Testis (tissue), 2 donors: ENCODE results near the gene ZNF106.

Experiments used
- CTCF ChIP-seq, 3 experiments: fragments of 450-650 bp in 2 of 3; fragments of 200-600 bp in 1 of 3; sonication (generic) in 1 of 3; IDR thresholded peaks; one replicate each; pipeline ENCODE4 v1.5.1; 2016 to 2019; ENCODE audit warnings: antibody characterized with exemption in 3 of 3, mild to moderate bottlenecking in 2 of 3, moderate library complexity in 1 of 3
- POLR2A ChIP-seq: fragments of 450-650 bp; IDR thresholded peaks from one replicate; pipeline ENCODE4 v1.6.1; 2017; ENCODE audit warnings: antibody characterized with exemption, mild to moderate bottlenecking, moderate library complexity

DNA sequence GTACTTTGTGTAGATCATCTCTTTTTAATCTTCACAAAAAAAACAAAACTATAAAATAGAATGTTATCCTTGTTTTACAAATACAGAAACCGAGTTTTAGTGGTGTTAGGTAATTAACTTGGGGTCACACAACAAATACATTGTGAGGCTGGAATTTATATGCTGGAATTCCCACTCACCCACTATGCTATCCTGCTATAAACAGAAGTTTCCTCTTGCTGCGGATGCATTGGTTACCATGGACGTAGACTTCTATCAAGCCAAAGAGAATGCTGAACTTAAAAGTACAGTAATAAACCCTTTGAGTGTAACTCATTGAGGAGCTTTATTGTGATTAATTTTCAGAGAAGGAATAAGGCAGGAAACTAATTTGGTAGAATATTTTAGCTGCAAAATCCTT is 13.7 kb upstream of the ZNF106 start:
- no peak for TF ChIP-seq POLR2A
- TF ChIP-seq CTCF (IDR thresholded peaks at IDR 0.05), result no peak
